ENCODE data around the gene DDAH1.

The DDAH1 gene

GRCh38 chr1:85386068-85386722 is 78.8 kb downstream of the DDAH1 start:
- no peak for DNase-seq

GRCh38 chr1:85379203-85380136 is 85.5 kb downstream of the DDAH1 start:
- DNase-seq: no peak

GRCh38 chr1:85378534-85378933 is 86.4 kb downstream of the DDAH1 start:
- no peak for DNase-seq

- no peak for DNase-seq
These were observed 88.6 kb downstream of the DDAH1 start for GRCh38 chr1:85376356-85376755.

GRCh38 chr1:85375493-85375892 is 89.5 kb downstream of the DDAH1 start:
- no peak for DNase-seq

GRCh38 chr1:85374160-85374559 is 90.8 kb downstream of the DDAH1 start:
- DNase-seq: no peak

- DNase-seq: no peak
These were observed 91.6 kb downstream of the DDAH1 start for GRCh38 chr1:85373378-85373708.

- DNase-seq: no peak
These were observed 92.1 kb downstream of the DDAH1 start for GRCh38 chr1:85372683-85373377.

GRCh38 chr1:85371021-85371420 is 93.9 kb downstream of the DDAH1 start:
- DNase-seq: no peak

- no peak for DNase-seq
These were observed 96.7 kb downstream of the DDAH1 start for GRCh38 chr1:85368073-85368770.

GRCh38 chr1:85366391-85367170 is 98.4 kb downstream of the DDAH1 start:
- DNase-seq: no peak

- DNase-seq: no peak
These were observed 99.1 kb downstream of the DDAH1 start for GRCh38 chr1:85365851-85366250.

GRCh38 chr1:85363521-85363920 is 101.4 kb downstream of the DDAH1 start:
- DNase-seq: no peak

GRCh38 chr1:85363092-85363491 is 101.9 kb downstream of the DDAH1 start:
- DNase-seq: no peak

GRCh38 chr1:85361606-85362296 is 103.2 kb downstream of the DDAH1 start:
- DNase-seq: no peak

GRCh38 chr1:85360730-85361493 is 104.0 kb downstream of the DDAH1 start:
- DNase-seq: no peak

- DNase-seq: no peak
These were observed 104.9 kb downstream of the DDAH1 start for GRCh38 chr1:85359874-85360721.

GRCh38 chr1:85358702-85359438 is 106.1 kb downstream of the DDAH1 start:
- DNase-seq: no peak

GRCh38 chr1:85357817-85358216 is 107.1 kb downstream of the DDAH1 start:
- DNase-seq: no peak
